ENCODE data around the gene CCDC187.
A peak's percentile ranks its signal among the peaks of the same experiment; 100 is the strongest.

The CCDC187 gene

GRCh38 chr9:136233411-136233810, 70.5 kb downstream of the CCDC187 start:
- Histone ChIP-seq H3K9ac (peak overlapping the region; percentile 43; the same call in 1 of the 2 replicates), H4K20me1 (peaks cover 97% of the 10 kb centered on the region), H3K4me1 (peaks cover 100% of the 10 kb centered on the region), H3K36me3 (peaks cover 59% of the 10 kb centered on the region), H3K27me3 (no peaks in the 10 kb centered on the region), H3K4me2 (peak overlapping the region; percentile 94), H3K27ac (peak overlapping the region; percentile 42), H3K4me3 (no peak overlapping the region), H3K9me3 (no peaks in the 10 kb centered on the region)
- no peak for TF ChIP-seq Cebpa-rat (IDR thresholded peaks at IDR 0.05)

DNA sequence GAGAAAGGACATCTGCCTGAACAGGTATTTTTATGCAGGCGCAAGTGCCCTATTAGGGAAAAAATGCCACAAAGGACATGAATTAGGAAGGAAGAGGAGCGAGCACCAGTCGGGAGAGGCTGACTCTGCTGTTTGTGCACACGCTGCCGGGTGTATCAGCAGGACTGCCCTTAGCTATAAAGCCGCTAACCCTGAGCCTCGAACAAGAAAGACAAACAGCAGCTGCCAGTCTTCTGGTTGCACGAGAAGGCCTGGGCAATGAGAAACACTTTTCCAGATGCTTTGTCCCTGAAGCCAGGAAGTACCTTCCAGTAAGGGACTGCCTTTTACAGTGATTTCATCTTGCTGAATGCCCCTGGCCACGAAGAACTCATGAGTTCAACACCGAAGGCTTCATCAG, 70.9 kb downstream of the CCDC187 start:
- peaks cover 59% of the 10 kb centered on the region for H3K36me3 ChIP-seq
- TF ChIP-seq Cebpa-rat (IDR thresholded peaks at IDR 0.05): no peak
- H3K4me3 ChIP-seq: no peak overlapping the region
- H3K4me2 ChIP-seq: peak overlapping the region; percentile 94
- H3K4me1 ChIP-seq: peaks cover 100% of the 10 kb centered on the region
- no peaks in the 10 kb centered on the region for H3K27me3 ChIP-seq
- H3K9me3 ChIP-seq: no peaks in the 10 kb centered on the region
- H3K27ac ChIP-seq: peak overlapping the region; percentile 42
- H4K20me1 ChIP-seq: peaks cover 97% of the 10 kb centered on the region
- H3K9ac ChIP-seq: peak overlapping the region; percentile 43; the same call in 1 of the 2 replicates

DNA sequence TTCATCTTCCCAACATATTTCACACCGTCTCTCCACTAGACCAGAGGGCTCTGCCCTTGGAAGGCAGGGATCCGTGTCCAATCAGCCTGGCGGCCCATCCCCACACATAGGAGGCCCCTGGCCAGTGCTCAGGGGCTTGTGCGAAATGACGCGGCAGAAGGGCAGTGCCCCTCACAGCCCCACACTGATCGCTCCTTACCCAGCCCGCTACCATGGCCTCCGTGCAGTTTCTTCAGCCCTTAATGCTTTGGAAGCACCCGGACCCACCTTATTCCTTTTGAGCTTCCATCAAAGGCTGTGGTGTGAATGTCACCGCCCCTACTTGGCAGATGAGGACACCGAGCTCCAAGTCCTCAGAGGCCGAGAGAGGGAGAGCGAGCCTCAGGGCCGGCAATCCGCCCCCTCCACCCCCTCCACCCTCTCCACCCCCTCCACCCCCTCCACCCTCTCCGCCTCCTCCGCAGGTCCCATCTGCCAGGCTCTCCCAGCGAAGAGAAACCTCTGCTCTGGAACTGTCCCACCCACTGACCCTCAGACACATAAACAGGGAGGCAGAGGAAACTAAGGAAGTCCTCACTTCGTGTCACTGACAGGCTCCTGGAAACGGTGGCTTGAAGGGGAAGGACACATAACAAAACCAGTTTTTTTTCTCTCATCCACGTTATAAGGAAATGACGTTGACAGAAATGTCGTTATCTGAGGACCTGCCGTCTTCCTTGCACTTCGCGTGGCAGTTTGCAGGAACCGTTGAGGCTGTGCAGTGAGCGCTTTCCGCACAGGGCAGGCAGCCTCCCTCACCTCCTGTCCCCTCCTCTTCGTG, 72.2 kb downstream of the CCDC187 start:
- Histone ChIP-seq H3K36me3 (peaks cover 54% of the 10 kb centered on the region), H3K4me2 (peak overlapping the region; percentile 94), H3K9me3 (no peaks in the 10 kb centered on the region), H3K9ac (peak overlapping the region; percentile 71), H3K27me3 (no peaks in the 10 kb centered on the region), H3K4me3 (peak overlapping the region; percentile 36; the same call in 1 of the 2 replicates), H3K27ac (peak overlapping the region; percentile 63), H3K4me1 (peaks cover 100% of the 10 kb centered on the region), H4K20me1 (peaks cover 97% of the 10 kb centered on the region)
- TF ChIP-seq Cebpa-rat (IDR thresholded peaks at IDR 0.05): no peak

DNA sequence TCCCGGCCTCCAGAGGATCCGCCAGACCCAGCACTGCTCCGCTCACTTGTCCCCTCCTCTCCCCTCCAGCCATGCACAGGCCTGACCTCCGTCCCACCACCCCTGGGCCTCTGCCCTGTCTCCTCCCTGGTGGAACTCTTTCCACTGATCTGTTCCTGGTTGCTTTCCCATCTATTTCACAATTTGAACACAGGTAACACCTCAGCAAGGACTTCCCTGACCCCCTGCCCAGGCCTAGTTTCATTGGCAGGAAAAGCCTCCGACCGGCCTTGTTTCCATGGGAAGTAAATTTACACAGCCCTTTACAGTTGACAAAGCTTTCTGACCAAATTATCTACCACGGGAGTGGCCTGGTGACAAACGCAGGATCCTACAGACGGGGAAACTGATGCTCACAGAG, 73.1 kb downstream of the CCDC187 start:
- H3K9ac ChIP-seq: peak overlapping the region; percentile 47; the same call in 1 of the 2 replicates
- peak overlapping the region; percentile 5; the same call in 1 of the 2 replicates for H3K4me3 ChIP-seq
- H3K27ac ChIP-seq: peak overlapping the region; percentile 63
- peak overlapping the region; percentile 94 for H3K4me2 ChIP-seq
- H3K27me3 ChIP-seq: no peaks in the 10 kb centered on the region
- peaks cover 100% of the 10 kb centered on the region for H3K4me1 ChIP-seq
- no peak for TF ChIP-seq Cebpa-rat (IDR thresholded peaks at IDR 0.05)
- peaks cover 97% of the 10 kb centered on the region for H4K20me1 ChIP-seq
- no peaks in the 10 kb centered on the region for H3K9me3 ChIP-seq
- H3K36me3 ChIP-seq: peaks cover 50% of the 10 kb centered on the region

DNA sequence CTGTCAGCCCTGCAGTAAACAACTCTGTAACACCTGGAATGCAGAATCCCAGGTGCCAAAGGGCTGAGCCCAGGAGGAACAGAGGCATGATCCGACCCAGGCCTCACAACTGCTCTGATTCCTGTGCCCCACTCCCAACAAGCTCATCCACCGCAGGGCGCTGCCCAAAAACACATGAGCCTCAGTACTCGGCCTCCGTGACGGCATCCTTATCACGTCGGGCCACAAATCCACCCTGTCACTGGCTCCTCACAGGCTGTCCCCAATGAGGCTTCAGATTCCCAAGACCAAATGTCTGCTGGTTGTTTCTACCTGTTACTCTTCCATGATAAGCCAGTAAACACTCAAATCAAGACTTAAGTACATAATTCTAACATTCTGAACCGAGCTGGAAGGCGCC, 73.5 kb downstream of the CCDC187 start:
- peaks cover 46% of the 10 kb centered on the region for H3K36me3 ChIP-seq
- H3K27ac ChIP-seq: peak overlapping the region; percentile 63
- H3K4me1 ChIP-seq: peaks cover 100% of the 10 kb centered on the region
- H3K4me2 ChIP-seq: peak overlapping the region; percentile 94
- TF ChIP-seq Cebpa-rat (IDR thresholded peaks at IDR 0.05): no peak
- H3K4me3 ChIP-seq: no peak overlapping the region; the same call in 1 of the 2 replicates
- H3K9ac ChIP-seq: peak overlapping the region; percentile 47; the same call in 1 of the 2 replicates
- no peaks in the 10 kb centered on the region for H3K27me3 ChIP-seq
- peaks cover 95% of the 10 kb centered on the region for H4K20me1 ChIP-seq
- H3K9me3 ChIP-seq: no peaks in the 10 kb centered on the region

DNA sequence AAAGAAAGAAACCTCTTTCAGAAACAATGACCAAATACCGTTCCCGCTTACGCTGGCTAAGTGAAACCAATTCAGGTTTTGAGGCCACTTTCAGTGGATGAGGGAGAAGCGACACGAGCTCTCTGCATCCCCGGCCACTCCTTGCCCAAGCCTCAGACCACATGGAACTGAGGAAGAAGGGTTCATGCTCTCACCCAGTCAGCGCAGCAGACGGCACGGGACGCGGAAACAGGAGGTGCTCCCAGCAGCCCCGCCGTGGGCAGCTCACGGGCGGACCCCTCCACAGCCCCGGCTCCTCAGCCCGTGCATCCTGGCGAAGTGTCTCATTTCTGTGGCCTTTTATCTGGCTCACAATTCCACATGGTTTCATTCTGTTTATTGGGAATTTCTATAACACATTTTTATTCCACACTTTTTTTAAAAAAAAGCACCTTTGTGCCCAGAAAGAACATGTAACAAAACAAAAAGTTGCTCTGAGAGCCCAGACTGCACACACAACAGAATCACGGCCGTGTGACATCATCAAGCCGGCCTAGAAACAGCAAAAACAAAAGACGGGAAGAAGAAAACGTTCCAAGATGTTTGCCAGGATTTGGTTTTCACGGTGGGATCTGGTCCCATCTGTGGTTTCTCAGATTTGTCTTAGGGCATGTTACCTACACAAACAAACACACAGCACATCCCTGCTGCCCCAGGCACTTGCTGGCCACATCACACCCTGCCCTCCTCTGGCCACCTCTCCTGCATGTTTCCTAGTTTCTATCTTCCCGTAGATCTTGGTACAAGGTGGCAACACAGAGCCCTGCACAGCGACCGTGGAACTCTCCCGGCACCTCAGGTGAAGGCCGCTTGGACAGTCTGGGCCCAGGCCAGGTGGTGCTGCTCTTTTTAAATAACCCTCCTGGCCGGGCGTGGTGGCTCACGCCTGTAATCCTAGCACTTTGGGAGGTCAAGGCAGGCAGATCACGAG, 74.5 kb downstream of the CCDC187 start:
- H3K27ac ChIP-seq: peak overlapping the region; percentile 63
- no peak overlapping the region for H3K4me3 ChIP-seq
- peak overlapping the region; percentile 52 for H3K9ac ChIP-seq
- TF ChIP-seq Cebpa-rat (IDR thresholded peaks at IDR 0.05): no peak
- H3K4me2 ChIP-seq: peak overlapping the region; percentile 94
- H4K20me1 ChIP-seq: peaks cover 85% of the 10 kb centered on the region
- H3K27me3 ChIP-seq: no peaks in the 10 kb centered on the region
- H3K36me3 ChIP-seq: peaks cover 36% of the 10 kb centered on the region
- H3K4me1 ChIP-seq: peaks cover 100% of the 10 kb centered on the region
- H3K9me3 ChIP-seq: no peaks in the 10 kb centered on the region

DNA sequence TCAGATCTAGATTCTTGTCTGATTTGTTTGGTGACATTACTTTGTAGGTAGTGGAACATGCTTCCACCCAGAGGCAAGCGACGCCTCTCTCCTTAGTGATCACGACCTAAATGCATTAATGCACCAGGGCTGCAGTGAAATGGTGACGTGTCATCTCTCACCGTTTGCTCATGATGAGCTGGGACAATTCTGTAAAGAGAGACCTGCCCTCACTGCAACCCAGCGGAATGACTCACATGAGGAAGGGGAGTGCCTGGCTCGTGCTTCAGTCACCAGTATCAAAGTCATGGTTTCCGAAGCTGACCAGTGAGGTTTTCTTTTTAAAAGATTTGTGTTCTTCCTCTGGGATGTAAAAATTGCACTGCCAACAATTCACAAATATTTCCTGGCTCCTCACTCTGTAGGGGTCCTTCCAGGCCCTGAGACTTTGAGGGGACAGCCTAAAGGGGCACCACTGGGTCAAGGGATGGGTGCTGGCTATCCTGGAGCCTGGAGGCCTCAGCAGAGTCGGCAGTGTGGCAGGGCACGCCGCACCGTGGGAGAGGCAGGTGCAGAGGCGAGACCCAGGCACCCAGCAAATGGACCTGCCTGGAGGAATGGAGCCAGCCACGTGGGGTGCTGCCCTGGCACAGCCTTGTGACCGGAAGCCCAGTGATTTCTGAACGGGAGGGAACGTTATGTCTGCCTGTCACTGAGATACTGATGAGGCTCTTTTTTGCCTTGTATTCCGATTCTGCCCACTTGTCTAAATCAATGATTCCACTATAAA, 75.6 kb downstream of the CCDC187 start:
- H3K4me3 ChIP-seq: no peak overlapping the region
- H3K36me3 ChIP-seq: peaks cover 33% of the 10 kb centered on the region
- peak overlapping the region; percentile 94 for H3K4me2 ChIP-seq
- H3K9ac ChIP-seq: peak overlapping the region; percentile 52; the same call in 1 of the 2 replicates
- no peak for TF ChIP-seq Cebpa-rat (IDR thresholded peaks at IDR 0.05)
- peaks cover 74% of the 10 kb centered on the region for H4K20me1 ChIP-seq
- no peaks in the 10 kb centered on the region for H3K27me3 ChIP-seq
- no peaks in the 10 kb centered on the region for H3K9me3 ChIP-seq
- H3K27ac ChIP-seq: peak overlapping the region; percentile 63
- peaks cover 100% of the 10 kb centered on the region for H3K4me1 ChIP-seq

DNA sequence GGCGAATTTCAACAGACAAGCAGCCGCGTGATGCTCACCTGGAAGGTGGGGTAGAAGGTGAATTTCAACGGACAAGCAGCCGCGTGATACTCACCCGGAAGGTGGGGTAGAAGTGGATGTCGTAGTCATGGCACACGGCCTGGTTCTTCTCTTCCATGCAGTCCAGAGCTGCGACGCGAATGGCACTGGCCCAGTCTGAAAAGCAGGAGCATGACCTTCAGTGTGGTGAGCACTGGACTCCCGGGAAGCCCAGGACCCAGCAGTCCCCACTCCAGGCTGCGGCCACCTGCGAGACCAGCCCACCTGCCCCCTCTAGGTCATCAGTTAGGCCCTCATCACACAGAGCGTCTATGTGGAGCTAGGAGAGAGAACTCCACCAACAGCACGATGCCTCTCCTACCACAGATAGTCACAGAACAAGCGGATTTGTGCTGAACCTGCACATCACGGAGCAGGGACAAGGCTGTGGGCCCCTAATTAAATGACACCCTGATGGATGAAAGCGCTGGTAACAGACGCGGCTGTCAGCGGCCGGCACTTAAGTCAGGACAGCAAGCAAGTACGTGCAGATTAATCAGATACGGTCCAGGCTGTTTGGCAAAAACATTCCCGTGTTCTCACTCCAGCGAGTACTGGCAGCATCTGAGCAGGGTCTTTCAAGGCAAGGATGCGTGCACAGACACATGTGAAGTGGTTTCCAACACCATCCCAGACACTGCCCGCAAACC, 77.0 kb downstream of the CCDC187 start:
- Histone ChIP-seq H3K4me3 (no peak overlapping the region), H3K9ac (peak overlapping the region; percentile 79), H3K4me2 (peak overlapping the region; percentile 94), H3K9me3 (no peaks in the 10 kb centered on the region), H3K36me3 (peaks cover 36% of the 10 kb centered on the region), H3K4me1 (peaks cover 100% of the 10 kb centered on the region), H4K20me1 (peaks cover 69% of the 10 kb centered on the region), H3K27me3 (no peaks in the 10 kb centered on the region), H3K27ac (peak overlapping the region; percentile 90)
- no peak for TF ChIP-seq Cebpa-rat (IDR thresholded peaks at IDR 0.05)
